NCI-H82 treated with DMSO at 0.1 percent for 48 hours (cell line): ENCODE results near the gene LDLRAD4.

Experiments used
- DNase-seq: peaks from one replicate; lab custom pipeline; 2025; ENCODE audit not compliant: unreplicated experiment; lab: John Stamatoyannopoulos, UW

Gene LDLRAD4

DNA sequence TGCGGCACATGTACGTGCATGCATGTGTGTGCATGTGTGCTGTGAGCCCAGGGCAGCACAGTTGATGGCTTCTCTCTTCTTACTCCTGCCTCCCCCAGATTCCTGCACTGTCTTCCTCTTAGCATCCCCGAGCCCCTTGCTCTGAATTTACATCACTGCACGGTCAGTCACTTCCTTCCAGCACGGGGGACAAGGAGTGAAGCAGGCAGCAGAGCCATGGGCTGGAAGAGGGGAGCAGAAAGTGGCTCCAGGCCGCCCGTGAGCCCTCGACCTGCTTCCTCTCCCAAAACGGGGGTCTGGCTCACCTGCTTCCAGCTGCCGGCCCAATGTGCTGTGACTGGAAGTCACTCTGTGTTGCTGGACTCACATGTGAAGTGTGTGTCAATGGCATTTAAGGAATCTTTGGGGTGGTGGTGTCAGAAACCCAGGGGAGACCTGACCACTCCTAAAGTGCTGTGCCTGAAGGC is 401.7 kb downstream of the LDLRAD4 start:
- no peak for DNase-seq

DNA sequence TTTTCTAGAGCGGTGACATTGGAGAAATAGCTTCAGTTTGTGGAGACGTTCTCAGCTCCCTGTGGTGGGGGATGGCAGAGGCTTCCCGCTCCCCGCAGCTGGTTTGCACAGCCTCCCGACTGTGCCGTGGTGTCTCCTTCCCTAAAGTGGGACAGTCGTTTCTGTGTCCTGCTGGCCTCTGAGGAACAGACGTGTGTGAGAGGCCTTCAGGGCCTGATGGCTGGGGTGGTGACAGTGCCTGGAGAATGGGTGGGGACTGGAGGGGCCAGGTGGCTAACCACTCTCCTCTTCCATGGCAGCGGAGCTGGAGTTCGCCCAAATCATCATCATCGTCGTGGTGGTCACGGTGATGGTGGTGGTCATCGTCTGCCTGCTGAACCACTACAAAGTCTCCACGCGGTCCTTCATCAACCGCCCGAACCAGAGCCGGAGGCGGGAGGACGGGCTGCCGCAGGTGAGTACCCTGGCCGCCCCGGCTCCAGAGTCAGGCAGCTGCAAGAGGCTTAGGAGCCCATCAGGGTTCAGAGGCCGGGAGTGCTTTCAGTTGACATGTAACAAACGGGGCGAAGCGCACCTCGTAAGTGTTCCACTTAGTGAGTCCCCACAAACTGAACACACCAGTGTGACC is 402.4 kb downstream of the LDLRAD4 start:
- DNase-seq, result no peak

DNA sequence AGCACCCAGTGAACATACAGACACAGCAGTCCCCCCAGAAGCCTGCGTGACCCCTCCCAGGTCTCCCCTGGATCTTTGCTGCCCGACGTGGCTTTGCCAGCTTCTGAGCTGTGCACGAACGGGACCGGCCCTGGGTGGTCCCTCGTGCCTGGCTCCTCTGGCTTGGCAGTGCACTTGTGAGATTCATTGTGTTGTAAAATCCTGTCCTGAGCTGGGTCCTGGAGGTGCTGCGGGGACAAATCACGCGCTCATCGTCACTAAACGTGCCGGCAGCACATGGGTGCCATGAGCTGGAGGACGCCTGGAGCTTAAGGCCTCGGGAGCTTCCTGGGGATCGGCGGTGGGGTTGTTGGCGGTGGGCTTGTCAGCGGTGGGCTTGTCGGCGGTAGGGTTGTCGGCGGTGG is 402.9 kb downstream of the LDLRAD4 start:
- no peak for DNase-seq

DNA sequence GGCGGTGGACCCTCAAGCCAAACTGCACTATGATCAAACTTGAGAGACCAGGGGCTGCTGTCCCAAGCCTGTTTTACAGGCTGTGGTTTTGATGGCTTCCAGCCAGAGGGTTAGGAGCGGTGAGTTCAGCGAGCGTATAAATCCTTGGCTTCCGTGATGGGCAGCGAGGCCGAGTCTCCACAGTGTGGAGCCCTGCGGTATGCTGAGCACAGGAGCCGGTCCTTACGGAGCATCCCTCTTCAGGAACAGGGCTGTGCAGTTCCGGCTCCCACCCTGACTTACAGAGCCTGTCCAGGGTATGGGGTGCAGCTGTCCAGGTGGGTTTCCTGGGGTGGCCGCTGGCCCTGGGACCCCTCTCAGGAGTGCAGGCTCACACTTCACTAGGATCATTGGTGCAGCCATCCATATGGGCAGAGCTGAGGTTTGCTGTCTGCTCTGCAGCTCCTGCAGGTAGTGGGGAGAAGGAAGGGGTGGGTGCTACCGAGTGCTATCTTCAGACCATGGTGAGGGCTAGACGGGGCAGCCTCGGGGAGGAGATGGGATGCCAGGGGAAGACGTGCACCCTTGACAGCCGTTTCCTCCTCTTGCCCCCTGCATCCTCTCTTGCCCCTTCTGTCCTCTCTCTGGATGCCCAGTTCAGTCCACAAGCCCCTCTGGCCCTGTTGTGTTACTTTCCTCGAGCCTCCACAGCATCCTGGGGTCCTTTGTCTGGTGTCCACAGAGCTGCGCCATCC is 403.5 kb downstream of the LDLRAD4 start:
- DNase-seq, result no peak

DNA sequence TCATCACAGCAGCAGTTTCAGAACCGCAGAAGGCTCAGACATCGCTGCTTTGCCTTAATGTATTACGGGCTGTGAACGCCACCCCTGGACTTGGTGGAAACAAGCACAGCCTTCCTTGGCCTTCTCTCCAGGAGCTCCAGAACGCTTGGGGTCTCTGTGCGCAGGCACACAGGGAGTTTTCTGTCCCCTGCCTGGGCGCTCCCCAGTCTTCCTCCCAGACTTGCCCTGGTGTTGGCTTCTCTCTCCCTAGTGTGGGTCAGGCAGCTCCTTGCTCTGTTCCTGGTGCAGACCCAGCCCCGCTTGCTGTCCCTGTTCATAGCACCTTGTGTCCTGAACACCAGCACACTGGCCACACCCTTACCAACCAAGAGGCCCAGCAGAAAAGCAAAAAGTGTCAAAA is 404.2 kb downstream of the LDLRAD4 start:
- DNase-seq, result no peak

DNA sequence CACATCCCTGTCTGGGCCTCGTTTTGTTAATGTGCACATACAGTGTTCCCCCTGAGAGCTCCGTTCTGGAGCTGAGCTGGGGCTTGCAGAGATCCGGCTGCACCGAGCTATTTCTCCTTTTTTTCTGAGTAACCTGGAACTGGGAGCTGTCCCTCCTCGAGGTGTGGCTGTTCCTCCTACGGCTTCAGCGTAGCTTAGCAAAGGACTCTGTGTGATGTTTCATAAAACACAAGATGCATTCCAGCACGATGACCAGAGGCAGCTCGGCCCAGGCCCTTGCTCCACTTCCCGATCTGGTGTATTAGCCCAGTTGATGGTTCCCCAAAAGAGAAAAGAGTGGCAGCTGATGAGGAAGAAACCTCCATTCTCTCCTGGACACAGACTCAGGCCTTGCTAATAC is 404.8 kb downstream of the LDLRAD4 start:
- no peak for DNase-seq

DNA sequence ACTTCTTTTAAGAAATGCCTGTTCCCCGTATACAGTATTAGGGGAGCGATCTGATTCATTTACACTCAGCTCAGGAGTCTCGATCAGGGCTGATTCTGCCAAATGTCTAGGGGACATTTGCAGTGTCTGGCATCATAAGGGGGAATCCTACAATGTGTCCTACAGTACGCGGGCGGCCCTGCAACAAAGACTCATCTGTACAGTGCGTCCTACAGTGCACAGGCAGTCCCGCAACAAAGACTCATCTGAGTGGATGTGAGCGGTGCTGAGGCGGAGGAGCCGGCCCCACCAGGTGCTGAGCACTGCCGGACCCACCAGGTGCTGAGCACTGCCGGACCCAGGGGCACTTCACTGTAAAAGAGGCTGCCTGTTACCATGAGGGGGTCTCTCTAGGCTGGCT is 405.3 kb downstream of the LDLRAD4 start:
- no peak for DNase-seq

DNA sequence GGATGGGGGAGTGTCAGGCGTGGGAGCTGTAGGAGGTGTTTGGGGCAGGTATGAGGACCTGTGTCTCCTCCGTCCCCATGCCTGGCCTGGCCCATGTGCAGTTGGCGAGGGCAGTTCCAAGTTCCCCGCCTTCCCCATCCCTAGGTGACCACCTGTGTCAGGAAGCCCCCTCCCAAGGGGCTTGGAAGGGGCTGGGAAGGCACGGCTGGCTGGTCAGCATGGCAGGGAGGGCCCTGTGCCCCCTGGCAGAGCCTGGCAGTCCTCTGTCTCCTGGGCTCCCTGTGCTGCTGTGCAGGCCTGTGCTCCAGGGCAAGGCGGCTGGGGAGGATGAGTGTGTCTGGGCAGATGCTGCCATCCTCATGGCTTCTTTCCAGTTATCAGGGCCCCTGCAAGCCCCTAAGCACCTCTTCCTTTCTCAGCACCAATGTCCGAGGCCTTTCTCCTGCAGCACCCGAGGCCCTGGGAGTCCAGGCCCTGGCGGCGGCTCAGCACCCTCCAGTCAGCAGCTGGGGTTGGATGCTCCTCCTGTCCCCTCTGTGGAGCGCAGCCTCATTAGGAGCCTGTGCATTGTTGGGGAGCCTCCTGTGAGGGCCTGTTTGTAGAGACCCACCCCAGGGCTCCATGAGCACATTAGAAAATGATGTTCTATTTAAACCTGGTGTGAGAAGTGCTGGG is 406.1 kb downstream of the LDLRAD4 start:
- no peak for DNase-seq

DNA sequence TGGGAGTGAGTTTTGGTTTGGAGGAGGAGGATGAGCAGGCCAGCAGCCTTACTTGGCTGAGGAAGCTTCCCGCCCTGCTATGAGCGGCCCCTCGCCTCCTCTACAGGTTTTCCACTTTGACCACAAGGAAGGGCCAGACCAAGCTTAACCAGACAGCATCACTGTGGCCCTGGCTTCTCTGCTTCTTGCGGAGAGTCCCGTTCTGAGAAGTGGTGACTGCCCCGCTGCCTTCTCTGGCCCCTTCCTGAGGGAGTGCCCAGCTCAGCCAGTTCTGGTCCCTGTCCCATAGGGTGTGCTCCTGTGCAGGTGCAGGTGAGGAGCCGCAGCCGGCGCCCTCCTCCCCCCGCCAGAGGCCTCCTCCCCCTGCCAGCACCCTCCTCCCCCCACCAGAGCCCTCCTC is 406.8 kb downstream of the LDLRAD4 start:
- no peak for DNase-seq

DNA sequence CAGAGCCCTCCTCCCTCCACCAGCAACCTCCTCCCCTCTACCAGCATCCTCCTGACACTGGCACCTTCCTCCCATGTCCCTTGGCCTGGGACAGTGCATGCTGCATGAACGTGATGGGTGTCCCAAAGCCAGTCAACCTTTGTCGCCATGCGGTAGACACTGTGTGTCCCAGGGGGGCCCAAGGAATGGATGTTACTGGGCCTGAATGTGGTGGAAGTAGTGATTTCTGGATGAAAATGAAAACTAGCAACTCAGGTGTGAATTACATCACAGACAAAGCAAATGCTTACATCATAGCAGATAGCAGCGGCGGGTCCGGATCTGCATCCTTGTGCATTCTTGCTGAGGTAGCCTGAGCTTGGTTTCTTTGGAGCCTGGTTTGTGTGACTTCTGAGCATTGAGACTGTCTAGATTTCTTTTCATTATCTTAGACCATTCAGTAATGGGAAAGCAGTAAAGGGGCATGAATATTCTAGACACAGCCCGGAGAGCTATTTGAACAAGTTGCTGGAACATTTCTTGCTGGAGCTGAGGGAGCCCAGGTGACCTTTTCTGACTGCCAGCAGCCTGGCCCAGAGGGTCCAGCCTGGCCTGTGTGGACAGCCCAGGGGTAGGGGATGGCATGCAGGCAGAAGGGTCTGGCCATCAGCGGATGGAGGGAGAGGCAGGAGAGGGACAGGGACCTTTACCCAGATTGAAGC is 407.4 kb downstream of the LDLRAD4 start:
- DNase-seq, result no peak

DNA sequence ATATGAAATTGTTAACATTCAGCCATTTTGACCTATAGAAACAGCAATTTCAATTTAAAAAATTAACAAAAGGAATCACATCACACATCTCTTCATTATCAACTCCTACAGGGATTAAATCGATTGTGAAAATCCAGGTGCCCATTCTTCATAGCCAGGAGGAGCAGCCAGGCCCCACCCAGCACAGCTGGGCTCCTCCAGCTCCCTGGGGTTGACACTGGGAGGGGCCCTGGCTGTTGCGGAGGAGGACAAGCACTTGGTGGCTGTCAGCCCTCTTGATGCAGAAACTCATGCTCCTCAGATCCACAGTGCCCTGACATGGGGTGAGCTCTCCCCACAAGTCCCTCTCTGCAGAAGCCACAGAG is 408.0 kb downstream of the LDLRAD4 start:
- no peak for DNase-seq

DNA sequence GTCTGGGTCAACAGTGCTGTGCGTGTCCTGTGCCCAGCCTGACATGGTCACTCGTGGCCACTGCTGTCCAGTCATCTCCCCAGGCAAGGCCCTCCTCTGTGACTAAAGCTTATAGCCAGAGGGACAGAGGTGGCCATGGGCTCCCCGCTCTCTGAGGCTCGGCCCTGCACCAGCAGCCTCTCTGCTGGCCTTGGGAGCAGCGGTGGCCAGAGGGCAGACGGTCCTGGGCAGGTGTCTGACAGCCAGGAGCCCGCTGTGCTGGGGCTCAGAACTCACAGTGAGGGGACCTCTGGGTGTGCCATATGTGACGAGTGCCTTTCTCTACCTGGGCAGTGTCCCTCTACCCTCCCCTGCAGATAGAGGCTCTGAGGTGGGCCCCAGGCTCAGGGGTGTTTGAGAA is 409.1 kb downstream of the LDLRAD4 start:
- no peak for DNase-seq

DNA sequence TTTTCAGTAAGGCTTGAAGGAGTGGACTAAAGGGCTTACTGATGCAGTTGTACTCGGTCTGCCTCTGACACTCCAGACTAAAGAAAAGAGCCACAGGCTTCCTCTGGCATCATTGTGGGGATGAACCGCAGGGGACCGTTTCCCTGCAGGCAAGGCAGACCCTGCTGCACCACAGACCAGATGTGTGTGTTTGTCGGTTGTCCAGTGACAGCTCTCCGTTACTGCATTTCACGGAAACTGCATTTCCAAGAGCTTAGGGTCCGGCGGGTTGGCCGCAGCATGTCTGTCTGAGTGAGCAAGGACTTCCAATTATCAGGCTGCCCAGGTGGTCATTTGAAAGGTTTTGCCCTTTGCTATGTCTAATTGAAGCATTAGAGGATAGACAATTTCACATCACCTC is 409.7 kb downstream of the LDLRAD4 start:
- no peak for DNase-seq

DNA sequence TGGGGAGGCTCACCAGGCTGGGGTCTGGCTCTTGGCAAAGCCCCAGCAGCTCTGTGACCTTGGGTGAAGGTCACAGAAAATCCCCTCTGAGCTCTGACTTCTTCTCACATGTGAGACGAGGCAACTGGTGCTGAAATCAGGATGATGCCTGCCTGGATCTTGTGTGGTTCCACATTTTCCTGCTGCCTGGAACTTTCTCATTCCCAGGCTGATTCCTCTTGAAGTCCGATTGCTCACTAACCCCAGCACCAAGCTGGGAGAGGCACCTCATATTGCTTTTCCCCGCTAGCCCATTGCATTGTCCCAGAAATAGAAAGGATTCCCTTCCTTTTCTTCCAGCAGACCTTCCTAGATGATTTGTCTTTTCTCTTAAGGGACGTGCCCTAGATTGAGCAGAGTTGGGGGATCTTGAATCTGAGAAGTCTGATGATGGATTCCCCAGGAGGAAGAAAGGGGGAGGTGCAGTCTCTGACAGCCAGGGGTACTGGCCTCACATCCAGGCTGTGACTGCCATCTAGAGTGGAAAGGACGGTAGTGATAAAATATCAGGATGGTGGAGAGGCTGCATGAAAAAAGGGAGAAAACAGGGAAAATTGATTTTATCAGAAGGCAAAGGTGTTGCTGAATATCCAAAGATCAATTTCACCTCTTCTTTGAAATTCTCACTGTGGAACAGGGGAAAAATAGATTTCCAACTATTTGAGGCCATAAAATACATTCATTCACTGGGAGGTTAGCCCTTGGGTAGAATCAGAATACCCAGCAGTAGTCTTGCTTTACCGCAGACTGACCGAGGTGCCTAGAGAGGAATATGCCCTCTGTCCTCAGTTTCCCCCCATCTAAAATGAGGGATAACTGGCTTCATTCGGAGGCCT is 411.5 kb downstream of the LDLRAD4 start:
- peak; percentile 10 for DNase-seq

DNA sequence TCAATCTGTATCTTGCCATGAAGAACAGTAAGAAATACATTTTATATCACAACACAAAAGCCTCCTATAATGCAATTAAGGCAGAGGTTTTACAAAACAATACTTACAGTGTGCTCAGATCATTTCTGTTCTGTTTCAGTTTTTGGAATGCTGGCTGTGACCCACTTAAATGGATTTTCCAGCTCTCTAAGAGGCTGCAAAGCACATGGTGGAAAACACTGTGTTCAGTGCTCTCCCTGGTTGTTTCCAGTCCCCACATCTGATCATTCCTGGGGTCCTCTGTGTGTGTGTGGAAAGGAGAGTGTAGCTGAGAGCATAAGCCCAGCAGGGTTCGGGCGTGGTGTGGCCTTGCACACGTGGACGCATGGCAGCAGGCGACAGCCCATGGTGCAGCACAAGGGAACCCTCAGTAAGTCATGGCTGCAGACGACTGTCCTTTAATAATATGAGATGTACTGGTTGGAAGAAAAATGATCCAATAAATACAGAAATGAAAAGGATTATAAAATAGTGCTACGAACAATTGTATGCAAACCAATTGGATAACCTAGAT is 412.2 kb downstream of the LDLRAD4 start:
- DNase-seq, result no peak

DNA sequence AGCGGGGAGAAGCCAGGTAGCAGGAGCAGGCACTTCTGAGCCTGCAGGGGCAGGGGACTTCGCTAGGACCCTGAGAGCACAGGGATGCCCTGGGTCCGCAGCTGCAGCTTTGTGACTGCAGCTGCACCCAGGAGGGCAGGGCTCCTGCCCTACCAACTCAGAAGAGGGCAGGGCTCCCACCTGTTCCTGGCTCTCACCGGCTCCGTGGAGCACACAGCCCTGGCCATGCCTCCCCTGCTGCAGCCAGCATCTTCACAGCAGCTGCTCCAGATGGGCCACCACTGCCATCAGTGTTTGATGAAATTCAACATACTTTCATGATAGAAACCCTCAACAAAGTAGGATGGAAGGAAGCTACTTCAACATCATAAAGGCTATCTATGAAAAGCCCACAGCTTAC is 415.1 kb downstream of the LDLRAD4 start:
- DNase-seq, result no peak

DNA sequence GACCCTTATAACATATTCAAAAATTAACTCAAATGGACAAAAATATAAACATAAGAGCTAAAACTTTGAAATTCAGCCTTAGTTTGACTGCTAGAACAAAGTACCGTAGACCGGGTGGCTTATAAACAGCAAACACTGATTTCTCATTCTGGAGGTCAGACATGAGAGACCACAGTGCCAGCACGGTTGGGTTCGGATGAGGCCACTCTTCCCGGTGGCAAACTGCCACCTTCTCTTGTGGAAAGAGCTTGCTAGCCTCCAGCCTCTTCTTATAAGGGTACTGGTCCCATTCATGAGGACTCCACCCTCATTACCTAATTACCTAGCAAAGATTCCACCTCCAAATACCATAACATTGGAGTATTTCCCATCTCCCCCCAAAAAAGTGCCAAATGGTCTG is 416.5 kb downstream of the LDLRAD4 start:
- no peak for DNase-seq

DNA sequence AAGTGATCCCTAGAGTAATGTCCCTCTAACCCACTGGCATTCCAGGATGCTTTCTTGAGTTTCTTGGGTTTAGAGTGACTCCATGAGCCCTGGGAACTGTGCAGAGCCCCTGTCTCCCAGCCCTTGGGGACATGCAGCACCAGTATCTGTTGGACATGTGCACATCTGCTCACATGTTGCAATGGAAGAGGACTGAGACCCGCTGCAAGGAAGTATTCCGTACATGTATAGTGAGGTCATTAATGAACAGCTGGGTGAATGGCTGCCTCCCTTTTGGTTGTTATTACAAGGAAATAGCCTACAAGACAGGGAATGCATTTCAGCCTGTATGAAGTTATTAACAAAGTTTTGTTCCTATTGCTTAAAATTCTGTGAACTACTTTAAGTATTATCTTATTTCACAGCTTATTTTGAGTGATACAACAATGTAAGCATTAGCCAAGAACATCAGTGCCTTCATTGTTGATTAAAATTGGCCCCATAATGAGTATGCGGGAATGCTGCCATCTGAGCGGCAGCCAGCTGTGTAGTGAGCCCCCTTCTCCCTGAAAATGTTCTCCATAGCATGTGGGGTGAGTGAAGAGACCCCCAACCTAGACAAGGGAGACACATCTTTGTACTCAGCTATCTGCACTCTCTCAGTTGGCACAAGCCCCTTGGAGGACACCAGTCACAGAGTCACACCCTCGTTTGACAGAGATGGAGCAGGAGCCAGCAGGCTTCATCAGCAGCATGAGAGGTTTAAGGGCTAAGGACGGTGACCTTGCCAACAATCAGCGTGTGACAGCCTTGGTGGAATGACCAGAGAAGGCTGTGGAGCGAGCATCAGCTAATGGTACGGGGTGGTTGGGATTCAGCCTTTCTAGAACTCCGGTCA is 420.4 kb downstream of the LDLRAD4 start:
- no peak for DNase-seq

DNA sequence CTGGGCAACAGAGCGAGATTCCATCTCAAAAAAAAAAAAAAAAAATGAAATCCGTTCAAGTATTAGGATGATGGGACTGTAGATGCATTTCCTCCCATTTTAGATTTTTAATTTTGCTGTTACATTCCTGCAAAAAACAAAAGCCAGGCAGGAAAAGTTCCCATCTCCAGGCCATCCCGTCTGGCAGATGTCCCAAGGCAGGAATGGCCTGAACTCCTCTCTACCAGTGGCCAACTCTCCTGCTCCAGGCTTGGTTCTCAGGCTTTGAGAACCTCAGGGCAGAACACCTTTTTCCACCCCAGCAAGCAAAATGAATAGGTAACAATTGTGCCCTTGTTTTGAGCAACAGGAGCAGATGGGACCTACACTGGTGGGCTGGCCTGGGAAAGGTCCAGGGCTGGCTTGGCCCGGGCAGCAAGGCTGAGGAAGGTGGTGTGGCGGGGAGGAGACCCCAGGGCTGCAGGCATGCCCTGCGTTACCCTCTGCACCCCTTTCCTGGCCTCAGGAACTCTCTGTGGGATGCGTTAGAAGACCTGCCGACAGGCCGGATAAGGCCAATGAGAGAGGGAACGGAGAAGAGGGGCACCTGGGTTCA is 421.8 kb downstream of the LDLRAD4 start:
- DNase-seq, result no peak
